ENCODE results near the gene PAXIP1.
"Not testable (repeated sequence)": the region's sequence is repeated elsewhere in the genome, so short reads cannot be mapped to it uniquely, and the experiment has no call there.

Gene PAXIP1

GRCh38 chr7:154937837-154938236 is 65.1 kb downstream of the PAXIP1 start:
- DNase-seq (ENCODE audit: low spot score): no peak

- not testable (repeated sequence) for DNase-seq (ENCODE audit: low spot score)
Observed at GRCh38 chr7:154934353-154934952, 68.5 kb downstream of the PAXIP1 start.

GRCh38 chr7:154931906-154932305 is 71.0 kb downstream of the PAXIP1 start:
- no peak for DNase-seq (ENCODE audit: low spot score)

- DNase-seq (ENCODE audit: low spot score): no peak
Observed at GRCh38 chr7:154929006-154929726, 73.8 kb downstream of the PAXIP1 start.

GRCh38 chr7:154928136-154929005 is 74.6 kb downstream of the PAXIP1 start:
- DNase-seq (ENCODE audit: low spot score): peak; percentile 96

- DNase-seq (ENCODE audit: low spot score): peak; percentile 79
Observed at GRCh38 chr7:154927624-154928125, 75.2 kb downstream of the PAXIP1 start.

- DNase-seq (ENCODE audit: low spot score): not testable (repeated sequence)
Observed at GRCh38 chr7:154922472-154922871, 80.5 kb downstream of the PAXIP1 start.

- no peak for DNase-seq (ENCODE audit: low spot score)
Observed at GRCh38 chr7:154919344-154920225, 83.3 kb downstream of the PAXIP1 start.

GRCh38 chr7:154918741-154919140 is 84.2 kb downstream of the PAXIP1 start:
- no peak for DNase-seq (ENCODE audit: low spot score)

GRCh38 chr7:154918266-154918665 is 84.7 kb downstream of the PAXIP1 start:
- DNase-seq (ENCODE audit: low spot score): no peak

- DNase-seq (ENCODE audit: low spot score): no peak
Observed at GRCh38 chr7:154917808-154918160, 85.1 kb downstream of the PAXIP1 start.

GRCh38 chr7:154916856-154917807 is 85.8 kb downstream of the PAXIP1 start:
- DNase-seq (ENCODE audit: low spot score): no peak

- DNase-seq (ENCODE audit: low spot score): no peak
Observed at GRCh38 chr7:154916381-154916780, 86.5 kb downstream of the PAXIP1 start.

GRCh38 chr7:154915600-154915999 is 87.3 kb downstream of the PAXIP1 start:
- DNase-seq (ENCODE audit: low spot score): no peak

GRCh38 chr7:154914996-154915380 is 87.9 kb downstream of the PAXIP1 start:
- no peak for DNase-seq (ENCODE audit: low spot score)

- DNase-seq (ENCODE audit: low spot score): no peak
Observed at GRCh38 chr7:154914308-154914995, 88.5 kb downstream of the PAXIP1 start.

- DNase-seq (ENCODE audit: low spot score): peak; percentile 88
Observed at GRCh38 chr7:154913638-154914307, 89.2 kb downstream of the PAXIP1 start.

- no peak for DNase-seq (ENCODE audit: low spot score)
Observed at GRCh38 chr7:154912871-154913637, 89.9 kb downstream of the PAXIP1 start.

Measured in CD4-positive, alpha-beta T cell treated with Interleukin-15 for 4 hours (primary cell).